OCI-M2 (cell line): Measurements from ENCODE around the gene UNC119.
A peak's percentile ranks its signal among the peaks of the same experiment; 100 is the strongest.
"Not testable (repeated sequence)": the region's sequence is repeated elsewhere in the genome, so short reads cannot be mapped to it uniquely, and the experiment has no call there.

Source experiments
- DNase-seq: peaks from one replicate; lab custom pipeline; 2025; ENCODE audit not compliant: unreplicated experiment; lab: John Stamatoyannopoulos, UW

Gene UNC119

GRCh38 chr17:28552176-28552999, at the start of gene UNC119:
Gene UNC119 (minus strand): TSS chr17:28552624. CDS start chr17:28552557, 67 bp downstream.
- DNase-seq: no peak

- DNase-seq: peak; percentile 38
Observed at GRCh38 chr17:28599311-28600184, 47.1 kb upstream of the UNC119 start.

GRCh38 chr17:28598799-28599310, 46.4 kb upstream of the UNC119 start, which contains the start of gene SPAG5:
Gene SPAG5 (minus strand): TSS chr17:28599025. CDS start chr17:28598946, 79 bp downstream.
- DNase-seq: no peak

GRCh38 chr17:28598389-28598788, 46.0 kb upstream of the UNC119 start:
- no peak for DNase-seq

- DNase-seq: no peak
Observed at GRCh38 chr17:28597606-28598383, 45.4 kb upstream of the UNC119 start.

- DNase-seq: no peak
Observed at GRCh38 chr17:28592260-28592659, 39.8 kb upstream of the UNC119 start.

- no peak for DNase-seq
Observed at GRCh38 chr17:28585851-28586250, 33.4 kb upstream of the UNC119 start.

- no peak for DNase-seq
Observed at GRCh38 chr17:28584434-28584833, 32.0 kb upstream of the UNC119 start.

GRCh38 chr17:28582513-28582912, 30.1 kb upstream of the UNC119 start:
- DNase-seq: no peak

GRCh38 chr17:28580959-28581358, 28.5 kb upstream of the UNC119 start:
- DNase-seq: no peak

- no peak for DNase-seq
Observed at GRCh38 chr17:28579526-28579925, 27.1 kb upstream of the UNC119 start.

GRCh38 chr17:28578246-28579195, 26.1 kb upstream of the UNC119 start:
- DNase-seq: no peak

GRCh38 chr17:28577466-28577824, 25.0 kb upstream of the UNC119 start:
- DNase-seq: no peak

GRCh38 chr17:28576758-28577465, 24.5 kb upstream of the UNC119 start, which contains the start of gene ALDOC:
Gene ALDOC (minus strand): TSS chr17:28576895. CDS start chr17:28575532, 1,363 bp downstream.
- DNase-seq: no peak

- DNase-seq: not testable (repeated sequence)
Observed at GRCh38 chr17:28576016-28576415, 23.6 kb upstream of the UNC119 start.

- DNase-seq: no peak
Observed at GRCh38 chr17:28575126-28575795, 22.8 kb upstream of the UNC119 start.

GRCh38 chr17:28574526-28574925, 22.1 kb upstream of the UNC119 start:
- DNase-seq: no peak

GRCh38 chr17:28573966-28574480, 21.6 kb upstream of the UNC119 start:
- no peak for DNase-seq
